ENCODE results near the gene BHLHE40. TPM values are rescaled to one million over a fixed set of nuclear protein-coding genes. Genes with fewer than 3 reads are reported as not detected.

BHLHE40 gene
- total RNA-seq, 1 donor from 2014 or later, result 13.6 TPM

- Mint-ChIP-seq H3K27me3 (peaks cover 8% of the 10 kb centered on the region), H3K36me3 (no peaks in the 10 kb centered on the region), H3K4me3 (no peak overlapping the region), H3K4me1 (ENCODE audit: unreplicated experiment) (peaks cover 23% of the 10 kb centered on the region), H3K9me3 (no peaks in the 10 kb centered on the region), H3K27ac (no peak overlapping the region)
- peak; percentile 18 for DNase-seq (ENCODE audit: extremely low spot score, unreplicated experiment)
- no peak for TF ChIP-seq CTCF (conservative IDR thresholded peaks at IDR 0.05)
These were observed 17.6 kb downstream of the BHLHE40 start for GRCh38 chr3:4996771-4997291.

- H3K27me3 Mint-ChIP-seq, result peaks cover 8% of the 10 kb centered on the region
- no peak for DNase-seq (ENCODE audit: extremely low spot score, unreplicated experiment)
- H3K36me3 Mint-ChIP-seq, result no peaks in the 10 kb centered on the region
- H3K4me3 Mint-ChIP-seq, result no peak overlapping the region
- no peak for TF ChIP-seq CTCF (conservative IDR thresholded peaks at IDR 0.05)
- H3K27ac Mint-ChIP-seq, result no peak overlapping the region
- no peaks in the 10 kb centered on the region for H3K9me3 Mint-ChIP-seq
- H3K4me1 Mint-ChIP-seq (ENCODE audit: unreplicated experiment), result peaks cover 33% of the 10 kb centered on the region
These were observed 18.7 kb downstream of the BHLHE40 start for GRCh38 chr3:4997946-4998345.

GRCh38 chr3:4999531-5000184 is 20.4 kb downstream of the BHLHE40 start:
- Mint-ChIP-seq H3K27ac (peak overlapping the region; percentile 36), H3K9me3 (no peaks in the 10 kb centered on the region), H3K4me3 (peak overlapping the region; percentile 25), H3K36me3 (no peaks in the 10 kb centered on the region), H3K27me3 (peaks cover 8% of the 10 kb centered on the region), H3K4me1 (ENCODE audit: unreplicated experiment) (peaks cover 33% of the 10 kb centered on the region)
- no peak for TF ChIP-seq CTCF (conservative IDR thresholded peaks at IDR 0.05)
- no peak for DNase-seq (ENCODE audit: extremely low spot score, unreplicated experiment)

GRCh38 chr3:5001135-5001534 is 21.9 kb downstream of the BHLHE40 start:
- Mint-ChIP-seq H3K27ac (no peak overlapping the region), H3K27me3 (peaks cover 6% of the 10 kb centered on the region), H3K4me1 (ENCODE audit: unreplicated experiment) (peaks cover 34% of the 10 kb centered on the region), H3K9me3 (no peaks in the 10 kb centered on the region), H3K4me3 (no peak overlapping the region), H3K36me3 (no peaks in the 10 kb centered on the region)
- DNase-seq (ENCODE audit: extremely low spot score, unreplicated experiment), result no peak
- TF ChIP-seq CTCF (conservative IDR thresholded peaks at IDR 0.05), result no peak

- H3K27me3 Mint-ChIP-seq, result peaks cover 5% of the 10 kb centered on the region
- H3K36me3 Mint-ChIP-seq, result no peaks in the 10 kb centered on the region
- peaks cover 30% of the 10 kb centered on the region for H3K4me1 Mint-ChIP-seq (ENCODE audit: unreplicated experiment)
- TF ChIP-seq CTCF (conservative IDR thresholded peaks at IDR 0.05), result no peak
- no peak for DNase-seq (ENCODE audit: extremely low spot score, unreplicated experiment)
- peak overlapping the region; percentile 71 for H3K27ac Mint-ChIP-seq
- H3K4me3 Mint-ChIP-seq, result no peak overlapping the region
- no peaks in the 10 kb centered on the region for H3K9me3 Mint-ChIP-seq
These were observed 22.6 kb downstream of the BHLHE40 start for GRCh38 chr3:5001805-5002173.
